NT2/D1 (cell line): Measurements from ENCODE around the gene FUT1.

Experiments
- YY1 ChIP-seq: IDR thresholded peaks from 2 replicates; pipeline ENCODE4 v1.6.1; 2011; ENCODE audit not compliant: insufficient read length, insufficient read depth
- ZNF274 ChIP-seq: IDR thresholded peaks from 2 replicates; pipeline ENCODE4 v1.6.1; 2011; ENCODE audit warnings: mild to moderate bottlenecking, low read depth, low read length

- no peak for TF ChIP-seq ZNF274
- TF ChIP-seq YY1 = no peak
Measured at GRCh38 chr19:48720251-48720612, 32.2 kb downstream of the FUT1 start.
